Stimulated activated naive CD8-positive, alpha-beta T cell treated with anti-CD3 and anti-CD28 coated beads, Interleukin-15, Interleukin-2, amounts not matched to agents 100 ng/mL and 50 ng/mL, for 24 hours (primary cell): ENCODE data around the gene MEA1.

Source experiments
- H3K27ac Mint-ChIP-seq: one replicate; pipeline ENCODE4 v1.8.0; 2021; ENCODE audit warnings: mild to moderate bottlenecking, mixed read lengths
- H3K27me3 Mint-ChIP-seq: one replicate; pipeline ENCODE4 v1.8.0; 2021; ENCODE audit warnings: mixed read lengths
- H3K36me3 Mint-ChIP-seq: one replicate; pipeline ENCODE4 v1.8.0; 2021; ENCODE audit warnings: low read depth, mixed read lengths
- H3K4me1 Mint-ChIP-seq: one replicate; pipeline ENCODE4 v1.8.0; 2021; ENCODE audit warnings: low read depth, mixed read lengths
- H3K4me3 Mint-ChIP-seq: one replicate; pipeline ENCODE4 v1.8.0; 2021; ENCODE audit warnings: mild to moderate bottlenecking, mixed read lengths
- H3K9me3 Mint-ChIP-seq: one replicate; pipeline ENCODE4 v1.8.0; 2021; ENCODE audit warnings: mixed read lengths

The MEA1 gene

GRCh38 chr6:42978487-42978838, 35.3 kb downstream of the MEA1 start:
- Mint-ChIP-seq H3K27ac (peak overlapping the region; percentile 92), H3K4me1 (peaks cover 59% of the 10 kb centered on the region), H3K4me3 (peak overlapping the region; percentile 93), H3K36me3 (peaks cover 13% of the 10 kb centered on the region), H3K27me3 (no peaks in the 10 kb centered on the region), H3K9me3 (no peaks in the 10 kb centered on the region)

- Mint-ChIP-seq H3K36me3 (peaks cover 13% of the 10 kb centered on the region), H3K27me3 (no peaks in the 10 kb centered on the region), H3K9me3 (no peaks in the 10 kb centered on the region), H3K4me1 (peaks cover 64% of the 10 kb centered on the region), H3K4me3 (no peak overlapping the region), H3K27ac (peak overlapping the region; percentile 80)
These were observed 38.7 kb downstream of the MEA1 start for GRCh38 chr6:42974919-42975505.

- H3K36me3 Mint-ChIP-seq: peaks cover 13% of the 10 kb centered on the region
- H3K9me3 Mint-ChIP-seq: no peaks in the 10 kb centered on the region
- no peak overlapping the region for H3K4me3 Mint-ChIP-seq
- no peak overlapping the region for H3K27ac Mint-ChIP-seq
- no peaks in the 10 kb centered on the region for H3K27me3 Mint-ChIP-seq
- H3K4me1 Mint-ChIP-seq: peaks cover 55% of the 10 kb centered on the region
These were observed 39.8 kb downstream of the MEA1 start for GRCh38 chr6:42973926-42974325.

- H3K4me3 Mint-ChIP-seq: no peak overlapping the region
- no peaks in the 10 kb centered on the region for H3K27me3 Mint-ChIP-seq
- H3K9me3 Mint-ChIP-seq: no peaks in the 10 kb centered on the region
- peaks cover 3% of the 10 kb centered on the region for H3K36me3 Mint-ChIP-seq
- H3K27ac Mint-ChIP-seq: no peak overlapping the region
- H3K4me1 Mint-ChIP-seq: peaks cover 43% of the 10 kb centered on the region
These were observed 41.9 kb downstream of the MEA1 start for GRCh38 chr6:42971746-42972327.

GRCh38 chr6:42970871-42971612, 42.7 kb downstream of the MEA1 start:
- Mint-ChIP-seq H3K36me3 (no peaks in the 10 kb centered on the region), H3K4me3 (no peak overlapping the region), H3K9me3 (no peaks in the 10 kb centered on the region), H3K27me3 (no peaks in the 10 kb centered on the region), H3K27ac (peak overlapping the region; percentile 83), H3K4me1 (peaks cover 35% of the 10 kb centered on the region)

- no peaks in the 10 kb centered on the region for H3K9me3 Mint-ChIP-seq
- H3K4me1 Mint-ChIP-seq: peaks cover 28% of the 10 kb centered on the region
- H3K4me3 Mint-ChIP-seq: no peak overlapping the region
- H3K27me3 Mint-ChIP-seq: no peaks in the 10 kb centered on the region
- no peak overlapping the region for H3K27ac Mint-ChIP-seq
- no peaks in the 10 kb centered on the region for H3K36me3 Mint-ChIP-seq
These were observed 43.8 kb downstream of the MEA1 start for GRCh38 chr6:42969934-42970333.

GRCh38 chr6:42969431-42969830, 44.3 kb downstream of the MEA1 start:
- Mint-ChIP-seq H3K4me1 (peaks cover 23% of the 10 kb centered on the region), H3K4me3 (no peak overlapping the region), H3K36me3 (peaks cover 4% of the 10 kb centered on the region), H3K27ac (no peak overlapping the region), H3K9me3 (no peaks in the 10 kb centered on the region), H3K27me3 (no peaks in the 10 kb centered on the region)

GRCh38 chr6:42968783-42969182, 45.0 kb downstream of the MEA1 start:
- H3K9me3 Mint-ChIP-seq: no peaks in the 10 kb centered on the region
- H3K27ac Mint-ChIP-seq: no peak overlapping the region
- H3K36me3 Mint-ChIP-seq: peaks cover 5% of the 10 kb centered on the region
- peaks cover 20% of the 10 kb centered on the region for H3K4me1 Mint-ChIP-seq
- no peak overlapping the region for H3K4me3 Mint-ChIP-seq
- no peaks in the 10 kb centered on the region for H3K27me3 Mint-ChIP-seq

GRCh38 chr6:42968126-42968701, 45.5 kb downstream of the MEA1 start:
- Mint-ChIP-seq H3K27ac (no peak overlapping the region), H3K4me1 (peaks cover 18% of the 10 kb centered on the region), H3K27me3 (no peaks in the 10 kb centered on the region), H3K36me3 (peaks cover 5% of the 10 kb centered on the region), H3K9me3 (no peaks in the 10 kb centered on the region), H3K4me3 (no peak overlapping the region)

GRCh38 chr6:42967228-42967627, 46.5 kb downstream of the MEA1 start:
- peaks cover 18% of the 10 kb centered on the region for H3K4me1 Mint-ChIP-seq

GRCh38 chr6:42966571-42966970, 47.2 kb downstream of the MEA1 start:
- Mint-ChIP-seq H3K27me3 (no peaks in the 10 kb centered on the region), H3K4me1 (peaks cover 14% of the 10 kb centered on the region), H3K9me3 (no peaks in the 10 kb centered on the region), H3K36me3 (peaks cover 11% of the 10 kb centered on the region), H3K27ac (no peak overlapping the region), H3K4me3 (no peak overlapping the region)

More at GRCh38 chr6:42967228-42967627, 46.5 kb downstream of the MEA1 start:
- Mint-ChIP-seq H3K27me3 (no peaks in the 10 kb centered on the region), H3K27ac (no peak overlapping the region), H3K4me3 (no peak overlapping the region), H3K9me3 (no peaks in the 10 kb centered on the region), H3K36me3 (peaks cover 5% of the 10 kb centered on the region)

GRCh38 chr6:42963855-42964605, 49.7 kb downstream of the MEA1 start:
- Mint-ChIP-seq H3K36me3 (peaks cover 11% of the 10 kb centered on the region), H3K27ac (no peak overlapping the region), H3K4me1 (peaks cover 9% of the 10 kb centered on the region), H3K9me3 (no peaks in the 10 kb centered on the region), H3K27me3 (no peaks in the 10 kb centered on the region), H3K4me3 (no peak overlapping the region)

- Mint-ChIP-seq H3K9me3 (no peaks in the 10 kb centered on the region), H3K27ac (no peak overlapping the region), H3K27me3 (no peaks in the 10 kb centered on the region), H3K4me3 (no peak overlapping the region), H3K4me1 (peaks cover 9% of the 10 kb centered on the region), H3K36me3 (peaks cover 11% of the 10 kb centered on the region)
These were observed 50.4 kb downstream of the MEA1 start for GRCh38 chr6:42963179-42963854.

GRCh38 chr6:42962502-42963178, 51.1 kb downstream of the MEA1 start:
- H3K4me3 Mint-ChIP-seq: no peak overlapping the region
- no peaks in the 10 kb centered on the region for H3K9me3 Mint-ChIP-seq
- H3K4me1 Mint-ChIP-seq: peaks cover 9% of the 10 kb centered on the region
- no peaks in the 10 kb centered on the region for H3K27me3 Mint-ChIP-seq
- no peak overlapping the region for H3K27ac Mint-ChIP-seq
- H3K36me3 Mint-ChIP-seq: peaks cover 11% of the 10 kb centered on the region
